NCI-H2081 (cell line): ENCODE measurements around the gene IL1RL2.

Experiments
- DNase-seq, 2 experiments: peaks; one replicate each; lab custom pipeline; 2025; lab: John Stamatoyannopoulos, UW

The IL1RL2 gene

DNA sequence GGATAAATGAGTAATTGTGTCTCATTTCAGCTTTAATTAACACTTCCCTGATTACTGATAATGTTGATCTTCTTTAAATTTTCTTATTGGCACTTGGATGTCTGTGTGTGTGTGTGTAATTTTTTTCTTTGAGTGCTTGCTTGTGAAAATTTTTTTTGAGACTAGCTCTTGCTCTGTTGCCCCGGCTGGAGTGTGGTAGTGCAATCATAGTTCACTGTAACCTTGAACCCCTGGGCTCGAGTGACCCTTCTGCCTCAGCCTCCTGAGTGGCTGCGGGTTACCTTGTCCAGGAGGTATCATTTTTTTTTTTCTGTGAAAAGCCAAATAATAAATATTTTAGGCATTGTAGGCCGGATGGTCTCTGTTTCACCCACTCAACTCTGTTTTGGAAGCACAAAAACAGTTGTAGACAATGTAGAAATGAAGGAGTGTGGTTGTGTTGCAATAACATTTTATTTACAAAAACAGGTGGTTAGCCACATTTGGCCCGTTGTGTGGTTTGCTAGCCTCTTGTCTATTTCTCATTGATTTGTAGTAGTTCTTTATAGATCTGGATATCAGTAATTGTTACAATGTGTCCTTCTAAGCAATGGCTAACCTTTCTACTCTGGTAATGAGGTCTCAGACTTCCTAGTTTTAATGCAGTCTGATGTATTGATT, 7.9 kb downstream of the IL1RL2 start:
- DNase-seq, result no peak

DNA sequence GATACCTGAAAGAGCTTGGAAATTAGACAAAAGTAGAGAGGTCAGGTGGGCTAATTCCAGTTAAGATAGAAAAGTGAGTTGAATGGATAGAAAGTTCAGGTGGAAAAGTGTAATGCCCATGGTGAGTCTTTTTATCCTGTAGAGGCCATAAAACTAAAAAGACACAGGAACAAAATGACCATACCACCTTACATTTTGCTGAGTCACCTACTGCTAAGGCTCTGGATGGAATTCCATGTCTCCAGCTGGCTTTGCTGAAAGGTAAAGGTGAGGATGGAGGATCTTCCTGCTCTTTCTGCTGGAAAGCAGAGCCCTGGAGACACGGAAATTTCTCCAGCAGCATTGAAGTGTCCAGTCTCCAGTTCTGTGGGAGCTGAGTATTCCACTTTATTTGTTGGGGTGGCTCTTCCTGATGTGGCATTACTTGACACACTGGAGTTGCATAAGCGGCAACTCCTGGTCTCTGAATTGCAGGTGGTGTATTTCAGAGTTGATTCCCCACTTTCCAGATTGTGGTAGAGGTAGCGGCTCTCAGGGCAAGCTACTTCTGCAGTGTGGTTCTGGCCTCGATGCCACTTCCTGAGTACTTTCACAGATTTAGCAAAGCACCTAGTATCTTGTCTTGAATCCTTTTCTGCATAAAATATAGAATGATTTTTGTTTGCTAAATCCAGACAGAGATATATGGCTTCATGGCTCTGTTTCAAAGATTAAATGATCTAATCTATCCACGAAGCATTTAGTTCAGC, 10.7 kb downstream of the IL1RL2 start:
- no peak for DNase-seq

DNA sequence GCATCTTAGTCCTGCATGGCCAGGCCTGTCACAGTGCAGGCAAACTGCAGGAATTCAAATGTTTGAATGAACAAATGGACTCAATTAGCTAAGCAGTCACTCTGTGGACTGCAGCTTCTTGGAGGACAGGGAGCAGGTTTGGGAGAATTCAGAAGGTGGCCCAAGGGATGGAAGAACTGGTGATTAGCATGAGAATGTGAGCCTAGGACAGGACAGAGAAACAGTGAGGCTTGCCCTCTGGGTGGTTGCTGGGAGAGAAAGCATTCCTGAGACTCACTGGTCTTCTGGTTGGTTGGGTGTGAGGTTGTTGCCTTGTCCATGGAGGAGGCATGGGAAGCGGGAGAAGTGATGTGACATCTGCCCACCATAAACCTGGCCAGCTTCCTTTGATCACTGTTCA, 13.7 kb downstream of the IL1RL2 start:
- no peak for DNase-seq

DNA sequence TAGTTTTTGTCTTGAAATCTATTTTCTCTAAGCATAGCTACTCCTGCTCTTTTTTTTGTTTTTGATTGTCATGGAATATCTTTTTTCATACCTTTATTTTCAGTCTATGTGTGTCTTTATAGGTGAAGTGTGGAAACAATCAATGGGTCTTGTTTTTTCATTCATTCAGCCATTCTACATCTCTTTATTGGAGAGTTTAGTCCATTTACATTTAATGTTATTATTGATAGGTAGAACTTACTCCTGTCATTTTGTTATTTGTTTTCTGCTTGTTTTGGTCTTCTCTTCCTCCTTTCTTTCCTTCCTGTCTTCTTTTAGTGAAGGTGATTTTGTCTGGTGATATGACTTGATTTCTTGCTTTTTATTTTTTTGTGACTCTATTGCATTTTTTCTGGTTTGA, 17.8 kb downstream of the IL1RL2 start:
- DNase-seq, result no peak

DNA sequence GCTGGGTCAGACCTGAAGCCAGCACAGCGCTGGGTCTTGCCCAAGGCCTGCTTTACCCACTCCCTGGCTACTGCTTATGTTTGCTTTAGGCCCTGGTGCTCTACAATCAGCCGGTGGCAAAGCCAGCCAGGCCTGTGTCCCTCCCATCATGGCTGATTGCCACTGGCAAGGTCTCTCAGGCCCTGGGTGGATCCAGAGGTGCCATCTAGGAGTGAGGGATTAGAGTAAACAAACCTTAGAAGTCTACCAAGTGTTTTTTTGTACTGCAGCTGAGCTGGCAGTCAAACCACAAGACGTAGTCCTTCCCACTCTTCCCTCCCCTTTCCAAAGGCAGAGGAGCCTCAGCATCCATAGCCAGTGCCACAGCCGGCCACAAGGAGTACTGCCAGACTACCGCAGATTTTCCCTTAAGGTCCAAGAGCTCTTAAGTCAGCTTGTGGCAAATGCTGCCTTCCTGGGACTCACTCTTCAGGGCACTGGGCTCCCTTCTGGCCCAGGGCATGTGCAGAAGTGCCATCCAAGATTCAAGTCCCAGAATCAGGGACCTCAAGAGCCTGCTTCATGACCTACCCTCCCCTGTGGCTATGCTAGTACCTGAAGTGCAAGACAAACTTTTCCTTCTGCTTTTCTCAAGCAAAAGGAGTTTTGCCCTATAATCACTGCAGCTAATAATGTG, 20.0 kb downstream of the IL1RL2 start:
- DNase-seq, result no peak

DNA sequence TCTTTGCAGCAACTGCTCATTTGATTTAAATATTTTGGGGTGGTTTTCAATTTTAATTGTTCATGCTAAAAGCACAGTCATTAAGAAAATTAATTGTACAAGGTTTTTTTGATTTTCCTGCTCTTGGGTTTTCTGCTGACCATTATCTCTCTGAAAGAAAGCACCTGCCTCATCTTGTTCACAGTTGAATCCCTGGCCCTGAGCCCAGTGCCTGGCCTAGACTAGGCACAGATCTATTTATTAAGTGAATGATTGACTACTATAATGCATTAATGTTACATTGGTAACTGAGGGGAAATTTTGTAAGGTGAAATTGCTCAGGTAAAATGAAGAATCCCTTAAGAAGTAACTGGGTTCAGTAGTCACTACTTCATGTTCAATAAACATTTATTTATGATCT, 22.0 kb downstream of the IL1RL2 start:
- no peak for DNase-seq

DNA sequence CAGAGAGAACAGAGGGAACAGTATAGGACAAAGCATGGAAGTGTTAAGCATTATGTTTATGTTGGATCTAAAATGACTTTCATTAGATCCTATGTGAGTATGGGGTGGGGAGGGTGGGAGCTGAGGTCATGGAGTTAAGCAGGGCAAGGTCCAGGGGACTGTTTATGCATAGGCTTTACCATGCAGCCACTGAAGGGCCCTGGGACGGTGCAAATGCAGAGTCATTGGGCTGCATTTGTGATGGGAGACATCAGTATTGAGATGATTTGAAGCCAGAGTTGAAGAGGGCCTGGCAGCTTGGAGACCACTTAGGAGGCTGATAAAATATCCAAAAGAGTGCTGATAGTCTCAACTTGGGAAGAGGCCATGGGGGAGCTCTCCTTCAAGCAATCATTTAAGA, 22.7 kb downstream of the IL1RL2 start:
- DNase-seq, result no peak

DNA sequence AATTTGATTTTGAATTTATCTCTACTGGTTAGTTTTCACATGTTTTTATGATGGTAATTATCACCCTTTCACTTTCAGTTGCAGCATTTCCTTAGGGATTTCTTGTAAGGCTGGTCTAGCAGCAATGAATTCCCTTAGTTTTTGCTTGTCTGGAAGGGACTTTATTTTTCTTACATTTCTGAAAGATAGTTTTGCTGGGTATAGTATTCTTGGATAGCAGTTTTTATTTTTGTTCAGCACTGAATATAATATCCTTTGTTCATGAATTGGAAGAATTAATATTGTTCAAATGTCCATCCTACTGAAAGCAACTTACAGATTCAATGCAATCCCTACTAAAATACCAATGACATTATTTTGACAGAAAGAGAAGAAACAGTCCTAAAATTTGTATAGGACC, 30.2 kb downstream of the IL1RL2 start:
- no peak for DNase-seq

DNA sequence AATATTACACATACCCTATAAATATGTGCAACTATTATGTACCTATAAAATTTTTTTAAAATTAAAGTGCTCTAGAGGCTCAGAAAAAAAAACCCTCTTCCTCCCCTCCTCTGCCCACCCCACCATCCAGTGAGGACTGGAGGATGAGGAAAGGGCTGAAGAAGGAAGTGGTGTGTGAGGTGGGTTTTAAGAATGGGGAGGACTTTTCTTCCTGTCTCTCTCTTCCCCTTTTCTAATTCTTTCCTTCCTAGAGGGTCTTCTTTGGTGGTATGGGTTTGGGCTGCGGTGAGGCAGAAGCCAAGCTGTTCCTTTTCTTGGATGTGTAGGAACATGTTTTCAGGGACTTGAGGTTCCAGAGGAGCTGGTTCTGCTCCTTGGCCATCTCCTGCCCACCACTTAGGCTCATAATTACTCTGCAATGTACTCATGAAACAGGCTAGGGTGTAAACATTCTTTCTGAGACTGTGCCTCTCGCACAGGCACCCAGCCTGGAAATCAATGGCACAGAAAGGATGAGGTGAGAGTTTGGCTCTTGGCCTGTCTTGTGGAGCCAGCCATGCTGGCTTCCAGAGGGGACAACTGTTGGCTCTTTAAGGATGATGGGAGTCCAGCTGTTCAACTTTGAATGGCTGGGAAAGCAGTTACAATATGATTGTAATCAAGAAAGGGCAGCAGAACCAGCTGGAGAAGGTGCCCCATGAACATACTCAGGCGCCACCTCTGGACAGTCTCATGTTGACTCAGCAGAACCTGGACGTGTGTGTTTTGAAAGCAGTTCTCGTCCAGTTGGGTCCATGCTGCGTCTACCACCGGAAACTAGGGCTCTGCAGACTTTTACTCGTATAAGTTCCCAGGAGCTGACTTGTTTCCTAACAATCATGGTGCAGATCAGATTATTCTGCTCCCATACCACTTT, 38.3 kb downstream of the IL1RL2 start:
- no peak for DNase-seq

DNA sequence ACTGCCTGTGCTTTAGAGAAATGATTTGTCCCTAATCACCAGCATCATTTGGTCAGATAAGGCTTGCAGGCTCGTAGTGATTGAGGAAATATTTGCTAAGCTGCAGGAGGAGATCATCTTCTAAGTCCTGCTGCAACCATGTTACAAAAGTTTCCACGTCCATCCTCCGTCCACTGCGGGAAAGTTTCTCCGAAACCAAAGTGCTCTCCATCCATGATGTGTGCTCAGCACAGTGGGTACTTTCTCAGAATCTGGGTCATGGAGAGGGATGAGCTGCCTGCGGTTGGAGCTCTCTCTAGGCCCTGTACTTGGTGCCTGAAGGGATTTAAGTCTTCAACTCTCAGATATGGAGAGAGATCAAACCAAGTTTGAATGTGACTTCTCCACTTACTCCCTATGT, 39.3 kb downstream of the IL1RL2 start:
- no peak for DNase-seq

DNA sequence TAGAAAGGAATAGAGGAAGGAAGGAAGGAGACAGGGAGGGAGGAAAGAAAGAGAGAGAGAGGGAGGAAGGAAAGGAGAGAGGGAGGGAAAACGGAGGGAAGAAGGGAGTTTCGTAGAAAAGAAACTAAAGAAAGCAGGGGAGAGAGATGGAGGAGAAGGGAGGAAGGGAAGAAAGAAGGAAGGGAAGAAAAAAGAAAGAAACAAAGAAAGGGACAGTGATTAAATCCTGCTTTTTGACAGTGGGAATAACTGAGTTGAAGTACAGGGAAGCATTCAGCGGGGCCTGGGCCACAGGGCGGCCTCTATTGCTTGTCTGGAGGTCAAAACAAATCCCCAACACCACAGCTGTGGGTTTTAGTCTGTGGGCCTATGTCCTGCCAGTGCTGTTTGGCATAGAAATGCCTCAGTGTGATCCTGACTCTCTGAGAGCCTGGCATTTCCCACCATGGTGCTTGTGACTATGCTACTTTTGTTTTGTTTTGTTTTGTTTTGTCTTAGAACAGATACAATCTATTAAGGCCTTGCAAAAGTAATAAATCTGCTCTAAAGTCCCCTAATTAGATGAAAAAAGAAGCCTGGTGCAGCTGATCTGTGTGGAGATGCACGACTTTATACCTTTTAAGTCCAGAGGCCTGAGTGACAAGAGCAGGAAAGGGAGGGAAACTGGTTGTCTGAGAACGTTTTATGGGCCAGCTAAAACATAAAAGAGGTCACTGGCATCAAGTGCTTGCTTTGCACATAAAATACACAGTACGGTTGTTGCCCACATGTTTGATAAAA, 40.0 kb downstream of the IL1RL2 start:
- DNase-seq, result no peak

DNA sequence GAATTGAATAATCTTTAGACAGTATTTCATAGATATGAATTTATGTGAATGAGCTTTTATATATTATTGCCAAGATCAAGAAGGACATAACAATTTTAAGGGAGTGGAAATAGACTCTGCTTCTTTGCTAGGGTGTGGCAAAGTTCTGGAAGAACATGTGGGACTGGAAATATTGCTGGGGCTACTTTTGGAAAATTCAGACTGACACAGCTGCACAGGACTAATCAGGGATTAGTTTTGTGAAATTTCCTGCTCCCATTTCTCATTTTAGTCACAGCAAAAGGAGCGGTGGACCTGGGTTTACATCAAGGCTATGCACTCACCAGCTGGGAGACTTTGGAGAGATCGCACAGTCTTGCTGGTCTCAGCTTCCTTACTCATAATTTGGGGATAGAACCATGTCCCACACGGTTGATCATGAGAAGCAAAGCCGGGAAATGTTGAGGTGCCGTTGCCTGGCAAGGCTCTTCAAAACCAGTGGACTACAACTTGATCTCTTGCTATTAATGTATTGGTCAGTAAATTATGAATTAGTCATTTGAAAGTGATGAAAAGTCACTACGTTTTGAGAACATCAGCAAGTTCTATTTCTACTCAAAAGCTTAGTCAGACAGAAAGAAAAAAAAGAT, 42.4 kb downstream of the IL1RL2 start:
- DNase-seq, result no peak

DNA sequence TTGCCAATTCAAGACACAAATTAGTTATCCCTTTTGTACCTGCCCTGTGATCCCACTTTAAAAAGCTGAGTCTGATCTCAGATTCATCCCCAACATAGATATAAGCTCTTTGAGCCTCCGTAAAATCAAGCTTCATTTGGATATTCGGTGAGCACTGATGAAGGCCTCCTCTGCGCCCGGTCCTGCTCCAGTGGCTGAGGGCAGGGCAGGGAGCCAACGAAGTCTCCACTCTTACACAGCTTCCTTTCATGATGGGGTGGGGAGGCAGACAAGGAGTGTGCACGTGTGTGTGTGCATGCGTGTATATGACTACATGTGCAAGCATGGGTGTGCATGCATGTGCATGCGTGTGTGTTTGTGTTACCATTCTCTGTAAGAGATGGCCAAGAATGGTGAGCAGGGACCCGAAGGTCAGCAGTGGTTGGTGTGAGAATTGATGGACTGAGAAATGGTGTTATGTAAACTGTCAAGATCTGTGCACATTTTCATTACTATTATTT, 43.6 kb downstream of the IL1RL2 start:
- DNase-seq, result no peak

DNA sequence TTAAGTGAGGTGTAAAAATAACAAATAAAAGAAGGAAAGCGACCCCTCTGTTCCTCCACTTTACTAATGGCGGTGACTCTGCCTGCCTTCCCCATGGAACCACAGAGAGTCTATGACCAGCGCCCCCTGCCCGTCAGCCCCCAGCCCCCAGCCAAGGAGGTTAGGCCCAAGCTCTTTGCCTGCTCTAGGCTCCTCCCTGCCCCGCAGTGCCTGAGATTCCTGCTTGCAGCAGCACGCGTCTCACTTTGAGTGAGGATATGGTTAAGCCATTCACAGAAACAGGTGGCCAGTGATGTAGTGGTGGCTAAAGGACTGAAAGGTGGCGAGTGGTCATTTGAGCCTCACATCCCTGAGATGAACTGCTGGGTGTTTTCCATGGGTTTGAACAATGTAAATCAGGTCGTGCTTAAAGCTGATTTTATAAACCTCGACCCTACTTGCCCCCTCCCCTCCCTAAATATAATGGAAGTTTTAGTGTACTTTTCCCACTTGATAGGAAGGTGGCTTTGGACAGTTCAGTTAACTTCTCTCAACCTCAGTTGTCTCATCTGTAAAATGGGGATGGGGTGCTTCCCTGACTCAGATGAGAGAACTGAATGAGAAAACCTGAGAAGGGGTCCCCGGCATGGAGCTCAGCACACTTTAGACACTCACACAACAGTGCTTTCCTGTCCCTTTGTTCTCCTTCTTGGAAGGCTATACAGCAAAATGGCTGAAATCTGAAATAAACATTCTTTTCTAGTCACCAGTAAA, 46.5 kb downstream of the IL1RL2 start:
- no peak for DNase-seq

DNA sequence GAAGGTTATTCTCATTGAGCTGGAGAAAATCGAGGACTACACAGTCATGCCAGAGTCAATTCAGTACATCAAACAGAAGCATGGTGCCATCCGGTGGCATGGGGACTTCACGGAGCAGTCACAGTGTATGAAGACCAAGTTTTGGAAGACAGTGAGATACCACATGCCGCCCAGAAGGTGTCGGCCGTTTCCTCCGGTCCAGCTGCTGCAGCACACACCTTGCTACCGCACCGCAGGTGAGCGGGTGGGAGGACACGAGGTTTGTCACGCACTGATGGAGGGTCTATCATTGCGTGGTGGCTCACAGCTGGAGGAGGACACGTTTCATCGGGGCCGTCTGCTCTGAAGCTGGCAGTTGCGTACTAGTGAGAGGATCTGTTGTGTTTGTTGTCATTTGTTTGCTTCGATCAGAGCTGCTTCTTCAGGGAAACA, 48.2 kb downstream of the IL1RL2 start:
- no peak for DNase-seq

DNA sequence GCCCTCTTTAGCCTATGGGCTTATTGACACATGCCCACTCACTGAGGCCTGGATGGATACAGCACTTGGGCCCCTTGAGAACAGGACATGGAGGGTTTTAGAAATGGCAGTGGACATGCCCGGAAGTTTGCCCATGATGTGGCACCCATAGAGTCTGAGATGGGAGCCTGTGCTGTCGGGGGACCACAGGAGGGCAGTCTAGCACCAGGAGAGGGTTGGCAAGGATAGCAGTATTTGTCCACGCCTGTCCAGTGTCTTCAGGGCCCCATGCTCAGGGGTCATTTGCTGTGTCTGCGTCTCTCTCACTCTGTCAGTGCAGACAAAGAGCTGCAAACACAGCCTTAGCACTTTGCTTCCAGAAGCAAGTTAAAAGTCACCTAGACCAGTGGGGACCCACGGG, 48.7 kb downstream of the IL1RL2 start:
- no peak for DNase-seq

DNA sequence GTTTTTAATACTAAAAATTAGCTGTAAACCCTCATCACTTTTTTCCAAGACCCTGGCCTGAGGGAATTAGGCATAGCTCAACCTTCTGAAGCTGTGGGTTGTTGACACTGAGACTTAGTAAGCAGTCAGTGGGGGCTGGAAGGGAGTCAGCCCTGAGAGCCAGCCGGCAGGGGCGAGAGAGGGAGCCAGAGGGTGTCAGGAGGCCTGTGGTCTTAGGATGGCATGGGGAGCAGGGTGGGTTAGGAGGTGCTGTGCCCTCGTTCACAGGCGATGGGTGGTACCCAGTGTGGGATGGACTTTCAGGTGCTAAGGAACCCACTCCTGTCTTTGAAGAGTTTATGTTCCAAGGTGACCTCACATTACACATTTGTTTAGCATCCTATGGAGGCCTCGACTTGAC, 49.3 kb downstream of the IL1RL2 start:
- DNase-seq, result no peak

DNA sequence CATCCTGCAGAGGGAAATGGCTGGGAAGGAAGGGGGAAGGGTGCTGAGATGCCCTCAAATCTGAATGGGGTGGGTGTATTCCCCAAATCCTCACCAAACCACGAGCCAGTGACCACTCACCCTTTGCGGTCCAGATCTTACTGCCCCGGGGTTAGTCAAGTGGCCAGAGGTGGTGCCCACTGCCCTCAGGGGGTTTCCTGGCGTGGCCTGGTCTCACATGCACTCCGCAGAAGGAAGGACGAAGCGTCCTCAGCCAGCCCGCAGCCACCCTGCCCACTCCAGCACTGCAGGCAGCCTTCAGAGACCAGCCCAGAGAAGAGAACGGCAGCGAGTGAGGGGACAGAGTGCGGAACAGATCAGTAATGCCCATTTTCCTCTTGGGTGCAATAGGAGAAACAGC, 50.4 kb downstream of the IL1RL2 start:
- DNase-seq, result no peak

DNA sequence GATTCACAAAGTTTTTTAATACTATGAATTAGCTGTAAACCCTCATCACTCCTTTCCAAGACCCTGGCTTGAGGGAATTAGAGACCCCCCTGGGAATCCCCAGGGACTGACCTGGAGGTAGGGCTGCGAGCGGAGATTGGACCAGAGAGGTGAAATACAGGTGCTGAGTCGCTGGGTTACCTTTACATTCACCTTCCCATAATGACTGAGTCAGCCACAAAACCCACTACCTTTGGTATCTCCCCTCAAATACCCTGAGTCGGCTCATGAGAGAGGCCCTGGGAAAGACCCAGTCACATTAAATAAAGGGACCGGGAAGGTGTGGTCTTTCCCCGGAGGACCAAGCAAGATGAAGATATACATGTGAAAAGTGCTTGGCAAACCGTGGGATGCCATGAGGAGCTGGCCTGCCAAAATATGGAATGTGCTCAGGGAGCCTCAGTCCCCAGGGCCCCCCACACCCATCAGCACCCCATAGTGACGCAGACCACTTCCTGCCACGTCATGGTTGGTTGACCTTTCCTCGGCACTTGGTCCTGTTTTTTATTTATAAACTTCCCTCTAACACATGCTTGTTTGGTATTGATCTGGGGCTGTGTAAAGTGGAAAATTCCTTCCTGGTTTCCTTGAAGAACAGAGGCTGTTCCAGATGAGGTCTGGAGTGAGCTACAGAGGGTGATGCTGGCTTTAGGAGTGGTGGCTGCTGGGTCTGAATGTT, 51.4 kb downstream of the IL1RL2 start:
- DNase-seq, result no peak
